MM.1S (cell line): Measurements from ENCODE around the gene PARD3.

Experiments
- DNase-seq: peaks from one replicate; pipeline ENCODE4 v3.0.0-alpha.2; 2015
- H2AFZ ChIP-seq: fragments of 300-600 bp; sonication (generic); 2 replicates; pipeline ENCODE4 v1.6.0; 2016; ENCODE audit warnings: antibody characterized with exemption, low read length
- H3F3A ChIP-seq: fragments of 300-600 bp; sonication (generic); 2 replicates; pipeline ENCODE4 v1.6.1; 2016; ENCODE audit warnings: mild to moderate bottlenecking, antibody characterized with exemption, low read length, moderate library complexity, mixed read lengths; ENCODE audit not compliant: insufficient read depth
- H3K27ac ChIP-seq: fragments of 300-600 bp; sonication (generic); 2 replicates; pipeline ENCODE4 v1.5.1; 2016; ENCODE audit warnings: mild to moderate bottlenecking, low read length
- H3K27me3 ChIP-seq: fragments of 300-600 bp; sonication (generic); replicated peaks from 2 replicates; pipeline ENCODE4 v1.6.0; 2016; ENCODE audit warnings: low read length; ENCODE audit not compliant: insufficient read depth
- H3K36me3 ChIP-seq: fragments of 300-600 bp; sonication (generic); replicated peaks from 2 replicates; pipeline ENCODE4 v1.6.1; 2016; ENCODE audit warnings: mild to moderate bottlenecking, low read length, mixed read lengths; ENCODE audit not compliant: insufficient read depth
- H3K4me1 ChIP-seq: fragments of 300-600 bp; sonication (generic); 2 replicates; pipeline ENCODE4 v1.6.1; 2016; ENCODE audit warnings: low read length, mixed read lengths
- H3K4me2 ChIP-seq: fragments of 300-600 bp; sonication (generic); 2 replicates; pipeline ENCODE4 v1.6.0; 2016; ENCODE audit warnings: low read depth, low read length
- H3K4me3 ChIP-seq: fragments of 300-600 bp; sonication (generic); 2 replicates; pipeline ENCODE4 v1.5.1; 2016; ENCODE audit warnings: low read length, mixed read lengths
- H3K79me2 ChIP-seq: fragments of 300-600 bp; sonication (generic); 2 replicates; pipeline ENCODE4 v1.6.1; 2016; ENCODE audit warnings: mixed run types, low read length, mixed read lengths
- H3K9ac ChIP-seq: fragments of 300-600 bp; sonication (generic); 2 replicates; pipeline ENCODE4 v1.6.1; 2016; ENCODE audit warnings: low read length, mixed read lengths
- H3K9me2 ChIP-seq: fragments of 300-600 bp; sonication (generic); replicated peaks from 2 replicates; pipeline ENCODE4 v1.6.1; 2016; ENCODE audit warnings: mild to moderate bottlenecking, low read length, mixed read lengths; ENCODE audit not compliant: insufficient read depth
- H3K9me3 ChIP-seq: fragments of 300-600 bp; sonication (generic); replicated peaks from 2 replicates; pipeline ENCODE4 v1.6.1; 2016; ENCODE audit warnings: mild to moderate bottlenecking, low read length, mixed read lengths; ENCODE audit not compliant: insufficient read depth
- H4K20me1 ChIP-seq: fragments of 300-600 bp; sonication (generic); 2 replicates; pipeline ENCODE4 v1.6.1; 2016; ENCODE audit warnings: mild to moderate bottlenecking, low read length, moderate library complexity, mixed read lengths; ENCODE audit not compliant: insufficient read depth
- EZH2 ChIP-seq: fragments of 300-600 bp; sonication (generic); optimal IDR thresholded peaks from 2 replicates; pipeline ENCODE3; 2017; ENCODE audit warnings: low read depth, mild to moderate bottlenecking, antibody characterized with exemption, low read length, mixed read lengths
- EZH2phosphoT487 ChIP-seq: fragments of 300-600 bp; sonication (generic); IDR thresholded peaks from 2 replicates; pipeline ENCODE4 v1.6.1; 2018; ENCODE audit warnings: antibody characterized with exemption, low read length
- TF ChIP-seq, protein P1 (sequence below): fragments of 300-600 bp; sonication (generic); IDR thresholded peaks from 2 replicates; pipeline ENCODE4 v1.5.1; 2016; ENCODE audit warnings: antibody characterized with exemption, low read length, mixed read lengths

PARD3 gene

GRCh38 chr10:34415039-34415438 lies 400.1 kb downstream of the PARD3 start:
- H3K9ac ChIP-seq, result no peak overlapping the region
- H3K79me2 ChIP-seq, result 0 out of 2 replicates have a peak, but pooled peaks cover 6% of the 10 kb centered on the region
- H3K4me2 ChIP-seq, result no peak overlapping the region
- H3F3A ChIP-seq, result no peaks in the 10 kb centered on the region
- no peaks in the 10 kb centered on the region for H3K4me1 ChIP-seq
- H3K36me3 ChIP-seq, result no peaks in the 10 kb centered on the region
- no peaks in the 10 kb centered on the region for H3K9me2 ChIP-seq
- H4K20me1 ChIP-seq, result no peaks in the 10 kb centered on the region
- H3K27ac ChIP-seq, result no peak overlapping the region
- H3K9me3 ChIP-seq, result no peaks in the 10 kb centered on the region
- no peaks in the 10 kb centered on the region for H3K27me3 ChIP-seq
- DNase-seq, result no peak
- TF ChIP-seq EZH2 (no peak), EZH2phosphoT487 (no peak)
- TF ChIP-seq, protein P1, sequence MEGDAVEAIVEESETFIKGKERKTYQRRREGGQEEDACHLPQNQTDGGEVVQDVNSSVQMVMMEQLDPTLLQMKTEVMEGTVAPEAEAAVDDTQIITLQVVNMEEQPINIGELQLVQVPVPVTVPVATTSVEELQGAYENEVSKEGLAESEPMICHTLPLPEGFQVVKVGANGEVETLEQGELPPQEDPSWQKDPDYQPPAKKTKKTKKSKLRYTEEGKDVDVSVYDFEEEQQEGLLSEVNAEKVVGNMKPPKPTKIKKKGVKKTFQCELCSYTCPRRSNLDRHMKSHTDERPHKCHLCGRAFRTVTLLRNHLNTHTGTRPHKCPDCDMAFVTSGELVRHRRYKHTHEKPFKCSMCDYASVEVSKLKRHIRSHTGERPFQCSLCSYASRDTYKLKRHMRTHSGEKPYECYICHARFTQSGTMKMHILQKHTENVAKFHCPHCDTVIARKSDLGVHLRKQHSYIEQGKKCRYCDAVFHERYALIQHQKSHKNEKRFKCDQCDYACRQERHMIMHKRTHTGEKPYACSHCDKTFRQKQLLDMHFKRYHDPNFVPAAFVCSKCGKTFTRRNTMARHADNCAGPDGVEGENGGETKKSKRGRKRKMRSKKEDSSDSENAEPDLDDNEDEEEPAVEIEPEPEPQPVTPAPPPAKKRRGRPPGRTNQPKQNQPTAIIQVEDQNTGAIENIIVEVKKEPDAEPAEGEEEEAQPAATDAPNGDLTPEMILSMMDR, result no peak
- H2AFZ ChIP-seq, result no peak overlapping the region
- H3K4me3 ChIP-seq, result no peak overlapping the region

- no peak overlapping the region for H3K9ac ChIP-seq
- H2AFZ ChIP-seq, result no peak overlapping the region
- H3K4me3 ChIP-seq, result no peak overlapping the region
- H3K27me3 ChIP-seq, result no peaks in the 10 kb centered on the region
- no peaks in the 10 kb centered on the region for H4K20me1 ChIP-seq
- no peak for DNase-seq
- H3K4me1 ChIP-seq, result no peaks in the 10 kb centered on the region
- no peaks in the 10 kb centered on the region for H3K9me2 ChIP-seq
- H3K9me3 ChIP-seq, result no peaks in the 10 kb centered on the region
- no peak overlapping the region for H3K4me2 ChIP-seq
- no peaks in the 10 kb centered on the region for H3F3A ChIP-seq
- no peak overlapping the region for H3K27ac ChIP-seq
- TF ChIP-seq EZH2 (no peak), EZH2phosphoT487 (no peak)
- TF ChIP-seq, protein P1, result no peak
- no peaks in the 10 kb centered on the region for H3K36me3 ChIP-seq
- 0 out of 2 replicates have a peak, but pooled peaks cover 11% of the 10 kb centered on the region for H3K79me2 ChIP-seq
These were observed 401.1 kb downstream of the PARD3 start for GRCh38 chr10:34413756-34414587.

GRCh38 chr10:34413214-34413613 lies 401.9 kb downstream of the PARD3 start:
- Histone ChIP-seq H3F3A (no peaks in the 10 kb centered on the region), H3K4me3 (no peak overlapping the region), H3K36me3 (no peaks in the 10 kb centered on the region), H3K4me1 (no peaks in the 10 kb centered on the region), H4K20me1 (no peaks in the 10 kb centered on the region), H3K27ac (no peak overlapping the region), H3K9ac (no peak overlapping the region), H2AFZ (no peak overlapping the region), H3K9me2 (no peaks in the 10 kb centered on the region), H3K27me3 (no peaks in the 10 kb centered on the region), H3K4me2 (no peak overlapping the region), H3K9me3 (no peaks in the 10 kb centered on the region), H3K79me2 (0 out of 2 replicates have a peak, but pooled peaks cover 11% of the 10 kb centered on the region)
- DNase-seq, result no peak
- TF ChIP-seq EZH2phosphoT487 (no peak), EZH2 (no peak)
- TF ChIP-seq, protein P1, result no peak
